ENCODE data around the gene PGAM1. TPM values are rescaled to one million over a fixed set of nuclear protein-coding genes. Genes with fewer than 3 reads are reported as not detected.
A peak's percentile ranks its signal among the peaks of the same experiment; 100 is the strongest.

The PGAM1 gene
- total and polyA plus RNA-seq, 2 of the 13 experiments (the other 11 are each of a cell fraction or from before 2014, with no cell fraction given) = 354 to 483 TPM

- TF ChIP-seq SOX6 (IDR thresholded peaks at IDR 0.05) = no peak
- 0 out of 2 replicates have a peak, but pooled peaks have one; percentile 40 for TF ChIP-seq SOX6 (CRISPR knock-in tag; IDR thresholded peaks at IDR 0.05)
- no peak for TF ChIP-seq ZNF382 (CRISPR knock-in tag; IDR thresholded peaks at IDR 0.05; ENCODE audit: borderline replicate concordance)
- no peak for TF ChIP-seq ZBTB42 (CRISPR knock-in tag; IDR thresholded peaks at IDR 0.05)
- no peak for TF ChIP-seq PRDM4 (CRISPR knock-in tag; IDR thresholded peaks at IDR 0.05; ENCODE audit: borderline replicate concordance)
- TF ChIP-seq FOXO1 (CRISPR knock-in tag; IDR thresholded peaks at IDR 0.05) = no peak
- no peak for TF ChIP-seq SIN3B (IDR thresholded peaks at IDR 0.05; ENCODE audit: low read length)
- no peak for TF ChIP-seq TEAD2 (CRISPR knock-in tag; IDR thresholded peaks at IDR 0.05)
- no peak for TF ChIP-seq SMC3 (IDR thresholded peaks at IDR 0.05; ENCODE audit: low read length)
- TF ChIP-seq ZNF570 (CRISPR knock-in tag; IDR thresholded peaks at IDR 0.05; ENCODE audit: borderline replicate concordance) = no peak
- no peak for TF ChIP-seq HOXA9 (CRISPR knock-in tag; IDR thresholded peaks at IDR 0.05; ENCODE audit: borderline replicate concordance)
- no peak for TF ChIP-seq ZNF850 (CRISPR knock-in tag; conservative IDR thresholded peaks at IDR 0.05)
- no peak for TF ChIP-seq ZNF326 (CRISPR knock-in tag; IDR thresholded peaks at IDR 0.05; ENCODE audit: borderline replicate concordance)
- no peak for TF ChIP-seq ZNF674 (CRISPR knock-in tag; IDR thresholded peaks at IDR 0.05; ENCODE audit: low read depth)
- TF ChIP-seq RERE (CRISPR knock-in tag; IDR thresholded peaks at IDR 0.05; ENCODE audit: low read depth) = no peak
These were observed 14.6 kb upstream of the PGAM1 start (continued) for GRCh38 chr10:97411406-97411805.

All from HepG2 (cell line).